PFSK-1 (cell line): Measurements from ENCODE around the gene TMEM221.

Experiments
- FOXP2 ChIP-seq: optimal IDR thresholded peaks from 2 replicates; pipeline ENCODE3; 2011; ENCODE audit warnings: borderline replicate concordance, control low read depth, inconsistent platforms; ENCODE audit not compliant: insufficient read depth; ENCODE audit errors: extremely low read length, extremely low read depth
- POLR2AphosphoS5 ChIP-seq: IDR thresholded peaks from 2 replicates; pipeline ENCODE4 v1.6.1; 2012; ENCODE audit warnings: low read depth, mild to moderate bottlenecking, control low read depth, low read length, moderate library complexity
- REST ChIP-seq, 2 experiments: IDR thresholded peaks; 2 replicates each; pipeline versions ENCODE4 v1.6.1 to v1.8.0; 2011 to 2012; ENCODE audit warnings: low read depth in 2 of 2, low read length in 2 of 2, control low read depth in 1 of 2, inconsistent platforms in 1 of 2, mild to moderate bottlenecking in 1 of 2, moderate library complexity in 1 of 2; ENCODE audit not compliant: insufficient read depth in 1 of 2
- SIN3A ChIP-seq: IDR thresholded peaks from 2 replicates; pipeline ENCODE4 v1.6.1; 2012; ENCODE audit warnings: mild to moderate bottlenecking, low read length, moderate library complexity, borderline replicate concordance; ENCODE audit not compliant: insufficient read depth
- TAF1 ChIP-seq: IDR thresholded peaks from 2 replicates; pipeline ENCODE4 v1.6.1; 2012; ENCODE audit warnings: low read length, control low read depth, borderline replicate concordance; ENCODE audit not compliant: insufficient read depth

Gene TMEM221

GRCh38 chr19:17445526-17446165 lies 2.8 kb downstream of the TMEM221 start:
- TF ChIP-seq REST (IDR thresholded peaks at IDR 0.05; ENCODE audit: insufficient read depth in 1 of 2, low read depth in 2 of 2, low read length in 2 of 2), result no peak
- TF ChIP-seq TAF1, result no peak
- TF ChIP-seq SIN3A, result no peak
- TF ChIP-seq POLR2AphosphoS5, result no peak
- TF ChIP-seq FOXP2, result no peak

DNA sequence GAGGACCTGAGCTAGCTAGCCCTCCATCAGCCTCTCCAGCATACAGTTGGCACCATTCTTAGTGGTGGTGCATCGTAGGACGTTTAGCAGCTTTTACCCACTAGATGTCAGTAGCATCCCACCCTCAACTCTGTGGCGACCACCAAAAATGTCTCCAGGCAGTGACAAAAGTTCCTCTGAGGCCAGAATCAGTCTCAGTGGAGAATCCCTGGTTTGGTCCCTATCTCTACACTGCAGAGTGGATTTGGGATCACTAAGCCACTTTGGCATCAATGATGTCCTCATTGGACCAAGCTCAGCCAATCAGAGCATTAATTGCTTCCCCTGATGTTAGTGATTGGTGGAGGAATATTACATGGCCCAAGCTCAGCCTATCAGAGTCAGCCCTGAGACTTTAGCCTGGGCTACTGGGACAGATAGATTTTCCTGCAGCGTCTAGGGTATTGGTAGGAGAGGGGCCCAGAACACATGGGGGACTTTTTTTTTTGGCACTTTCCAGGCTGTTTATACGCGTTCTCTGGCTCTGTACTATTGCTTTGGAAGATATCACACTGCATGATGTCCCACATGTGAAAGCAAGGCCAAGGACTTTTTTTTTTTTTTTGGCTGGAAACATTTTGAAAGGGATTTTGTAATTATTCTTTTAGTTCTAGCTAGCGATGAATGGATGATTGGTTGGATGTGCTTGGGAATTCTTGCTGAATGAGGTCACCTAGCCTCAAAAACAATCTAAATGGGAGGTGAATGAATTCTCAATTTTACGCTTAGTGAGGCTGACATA lies 7.0 kb downstream of the TMEM221 start:
- TF ChIP-seq REST (IDR thresholded peaks at IDR 0.05; ENCODE audit: insufficient read depth in 1 of 2, low read depth in 2 of 2, low read length in 2 of 2) (no peak), POLR2AphosphoS5 (no peak), TAF1 (no peak), SIN3A (no peak), FOXP2 (no peak)

DNA sequence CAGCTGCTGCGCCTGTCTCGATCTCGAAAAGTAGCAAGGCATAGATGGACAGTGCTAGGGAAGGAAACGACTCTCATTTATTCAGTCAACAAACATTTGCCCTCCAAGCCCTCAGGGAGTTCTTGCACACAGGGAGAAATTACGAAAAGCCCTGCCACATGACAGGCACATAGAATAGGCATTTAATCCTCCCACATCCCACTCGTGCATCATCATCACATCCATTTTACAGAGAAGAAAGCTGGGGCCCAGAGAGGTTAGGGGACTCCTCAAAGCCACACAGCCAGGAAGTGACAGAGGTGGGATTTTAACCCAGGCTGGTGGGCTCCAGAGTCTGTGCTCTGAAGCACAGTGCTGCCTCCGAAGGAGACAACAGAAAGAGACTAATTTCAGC lies 11.6 kb downstream of the TMEM221 start:
- no peak for TF ChIP-seq SIN3A

DNA sequence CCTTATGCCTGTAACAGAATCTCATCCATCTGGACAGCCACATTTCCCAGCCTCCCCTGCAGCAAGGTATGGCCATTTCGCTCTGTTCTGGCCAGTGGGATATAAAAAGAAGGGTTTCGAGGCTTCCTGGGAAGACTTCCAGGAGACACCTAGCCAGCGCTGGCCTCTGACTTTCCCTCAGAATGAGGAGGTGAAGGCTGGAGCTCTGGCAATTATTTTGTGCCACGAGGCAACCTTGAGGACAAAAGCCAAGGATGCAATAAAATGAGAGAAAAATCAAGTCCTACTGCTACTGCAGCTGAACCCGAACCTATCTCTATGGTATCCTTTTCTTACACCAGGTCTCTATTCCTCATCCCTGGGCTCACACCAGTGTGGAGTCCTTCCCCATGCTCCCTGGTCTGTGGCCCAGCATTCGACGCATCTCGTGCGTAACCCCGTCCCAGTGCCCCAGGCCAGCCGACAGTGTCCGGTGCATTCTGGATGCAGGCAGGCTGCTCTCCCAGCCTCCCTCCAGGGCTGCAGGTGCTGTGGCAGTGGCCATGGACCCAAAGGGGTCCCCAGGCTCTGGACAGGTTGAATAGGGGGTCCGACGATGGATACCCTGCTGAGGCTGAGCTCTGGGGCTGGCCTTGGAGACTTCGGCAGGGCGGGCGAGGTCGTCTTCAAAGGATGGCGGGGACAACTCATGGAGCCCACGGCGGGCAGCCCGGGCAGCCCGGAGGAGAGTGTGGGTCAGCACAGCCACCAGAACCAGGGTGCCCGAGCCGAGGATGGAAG lies 12.2 kb downstream of the TMEM221 start:
- TF ChIP-seq SIN3A (no peak), TAF1 (no peak), REST (IDR thresholded peaks at IDR 0.05; ENCODE audit: insufficient read depth in 1 of 2, low read depth in 2 of 2, low read length in 2 of 2) (no peak), POLR2AphosphoS5 (no peak), FOXP2 (no peak)

- TF ChIP-seq REST (IDR thresholded peaks at IDR 0.05; ENCODE audit: insufficient read depth in 1 of 2, low read depth in 2 of 2, low read length in 2 of 2) (no peak), POLR2AphosphoS5 (no peak), TAF1 (no peak), FOXP2 (no peak), SIN3A (no peak)
Measured at GRCh38 chr19:17435218-17435617, 13.2 kb downstream of the TMEM221 start.
